ENCODE results near the gene KANK4. TPM values are rescaled to one million over a fixed set of nuclear protein-coding genes. Genes with fewer than 3 reads are reported as not detected.

Gene KANK4
- total and polyA plus RNA-seq, 2 experiments from 2014 or later: 0.65 to 4.0 TPM

GRCh38 chr1:62285984-62286785 lies 33.0 kb downstream of the KANK4 start:
- no peaks in the 10 kb centered on the region for H3K9me3 ChIP-seq (ENCODE audit: low read depth)
- TF ChIP-seq, protein P1, sequence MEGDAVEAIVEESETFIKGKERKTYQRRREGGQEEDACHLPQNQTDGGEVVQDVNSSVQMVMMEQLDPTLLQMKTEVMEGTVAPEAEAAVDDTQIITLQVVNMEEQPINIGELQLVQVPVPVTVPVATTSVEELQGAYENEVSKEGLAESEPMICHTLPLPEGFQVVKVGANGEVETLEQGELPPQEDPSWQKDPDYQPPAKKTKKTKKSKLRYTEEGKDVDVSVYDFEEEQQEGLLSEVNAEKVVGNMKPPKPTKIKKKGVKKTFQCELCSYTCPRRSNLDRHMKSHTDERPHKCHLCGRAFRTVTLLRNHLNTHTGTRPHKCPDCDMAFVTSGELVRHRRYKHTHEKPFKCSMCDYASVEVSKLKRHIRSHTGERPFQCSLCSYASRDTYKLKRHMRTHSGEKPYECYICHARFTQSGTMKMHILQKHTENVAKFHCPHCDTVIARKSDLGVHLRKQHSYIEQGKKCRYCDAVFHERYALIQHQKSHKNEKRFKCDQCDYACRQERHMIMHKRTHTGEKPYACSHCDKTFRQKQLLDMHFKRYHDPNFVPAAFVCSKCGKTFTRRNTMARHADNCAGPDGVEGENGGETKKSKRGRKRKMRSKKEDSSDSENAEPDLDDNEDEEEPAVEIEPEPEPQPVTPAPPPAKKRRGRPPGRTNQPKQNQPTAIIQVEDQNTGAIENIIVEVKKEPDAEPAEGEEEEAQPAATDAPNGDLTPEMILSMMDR (IDR thresholded peaks at IDR 0.05; ENCODE audit: low read depth, low read length): no peak
- peaks cover 28% of the 10 kb centered on the region for H3K4me1 ChIP-seq (ENCODE audit: low read depth)
- no peak overlapping the region for H3K27ac ChIP-seq
- H3K4me3 ChIP-seq: no peak overlapping the region
- no peak for DNase-seq (ENCODE audit: low read depth in 1 of 2, low spot score in 1 of 2)
- peaks cover 22% of the 10 kb centered on the region for H3K27me3 ChIP-seq
- no peaks in the 10 kb centered on the region for H3K36me3 ChIP-seq

DNA sequence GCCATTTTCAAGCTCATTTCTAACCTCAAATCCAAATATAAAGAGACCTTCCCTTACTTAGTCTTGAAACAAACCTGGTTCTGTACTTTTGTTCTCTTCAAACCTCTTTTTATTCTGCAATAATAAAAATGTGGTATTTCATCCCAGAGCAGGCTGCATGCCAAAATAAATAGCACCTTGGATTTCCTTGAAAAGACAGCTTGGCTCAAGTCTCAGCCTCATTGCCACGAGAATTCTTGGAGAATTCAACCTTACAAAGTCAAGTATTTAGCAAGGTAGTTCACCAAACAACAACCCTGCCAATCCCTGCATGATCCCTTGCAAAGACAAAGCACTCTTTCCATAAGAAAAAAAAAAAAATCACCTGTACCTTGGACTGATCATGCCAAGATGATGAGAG lies 33.8 kb downstream of the KANK4 start:
- H3K27ac ChIP-seq: no peak overlapping the region
- peaks cover 22% of the 10 kb centered on the region for H3K27me3 ChIP-seq
- no peaks in the 10 kb centered on the region for H3K9me3 ChIP-seq (ENCODE audit: low read depth)
- H3K4me1 ChIP-seq (ENCODE audit: low read depth): peaks cover 28% of the 10 kb centered on the region
- H3K36me3 ChIP-seq: no peaks in the 10 kb centered on the region
- TF ChIP-seq, protein P1 (IDR thresholded peaks at IDR 0.05; ENCODE audit: low read depth, low read length): no peak
- no peak overlapping the region for H3K4me3 ChIP-seq
- no peak for DNase-seq (ENCODE audit: low read depth in 1 of 2, low spot score in 1 of 2)

DNA sequence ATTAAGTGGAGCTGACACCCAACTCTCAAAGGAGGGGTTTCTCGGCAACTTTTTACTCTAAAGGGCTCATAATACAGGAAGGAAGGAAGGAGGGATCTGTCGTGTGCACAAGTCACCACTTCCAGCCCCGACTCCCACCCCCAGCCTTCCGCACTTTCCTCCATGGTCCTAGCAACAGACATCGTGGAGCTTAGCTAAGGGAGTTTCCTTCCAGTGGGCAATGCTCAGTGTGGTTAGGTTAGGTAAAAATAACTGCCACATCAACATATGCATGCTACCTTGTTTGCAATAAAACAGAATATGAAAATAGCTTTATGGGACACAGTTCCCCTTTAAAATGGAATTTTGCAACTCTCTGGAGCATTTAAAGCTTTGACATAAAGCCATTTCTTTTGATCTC lies 35.2 kb downstream of the KANK4 start:
- no peaks in the 10 kb centered on the region for H3K9me3 ChIP-seq (ENCODE audit: low read depth)
- DNase-seq (ENCODE audit: low read depth in 1 of 2, low spot score in 1 of 2): no peak
- peaks cover 22% of the 10 kb centered on the region for H3K27me3 ChIP-seq
- H3K4me1 ChIP-seq (ENCODE audit: low read depth): peaks cover 38% of the 10 kb centered on the region
- H3K27ac ChIP-seq: no peak overlapping the region
- no peak overlapping the region for H3K4me3 ChIP-seq
- H3K36me3 ChIP-seq: no peaks in the 10 kb centered on the region
- TF ChIP-seq, protein P1 (IDR thresholded peaks at IDR 0.05; ENCODE audit: low read depth, low read length): no peak

- Histone ChIP-seq H3K4me3 (no peak overlapping the region), H3K9me3 (ENCODE audit: low read depth) (no peaks in the 10 kb centered on the region), H3K27me3 (peaks cover 22% of the 10 kb centered on the region), H3K4me1 (ENCODE audit: low read depth) (peaks cover 35% of the 10 kb centered on the region), H3K36me3 (no peaks in the 10 kb centered on the region), H3K27ac (no peak overlapping the region)
- TF ChIP-seq, protein P1 (IDR thresholded peaks at IDR 0.05; ENCODE audit: low read depth, low read length): no peak
- no peak for DNase-seq (ENCODE audit: low read depth in 1 of 2, low spot score in 1 of 2)
Measured at GRCh38 chr1:62282909-62283755, 36.1 kb downstream of the KANK4 start.

DNA sequence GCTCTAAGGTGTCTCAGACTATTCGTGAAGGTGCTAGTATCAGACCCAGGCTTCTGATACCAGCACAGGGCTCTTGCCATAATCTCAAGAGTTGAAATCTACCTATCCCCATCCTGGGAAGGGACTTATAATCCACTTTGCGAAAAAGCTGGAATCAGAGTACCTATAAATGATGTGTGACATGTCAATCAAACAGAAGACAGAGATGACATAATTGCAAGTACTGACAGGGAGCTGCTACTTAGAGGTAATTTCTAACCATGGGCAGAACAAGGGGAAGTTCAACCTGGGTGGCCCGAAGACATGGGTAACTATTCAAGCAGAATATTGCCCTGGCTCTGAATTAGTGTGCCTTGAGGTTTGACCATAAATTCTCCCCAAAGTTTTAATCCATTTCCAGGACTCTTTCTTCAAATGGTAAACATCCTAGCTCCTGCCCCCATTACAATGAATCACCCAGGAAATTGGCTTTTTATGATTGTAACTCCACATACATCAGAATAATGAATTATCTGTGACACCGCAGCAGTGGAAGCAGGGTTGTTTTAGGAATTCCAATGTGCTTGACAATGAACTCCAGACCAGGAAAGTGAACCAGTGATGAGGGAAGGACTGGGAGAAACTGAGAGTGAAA lies 37.2 kb downstream of the KANK4 start:
- Histone ChIP-seq H3K27me3 (peaks cover 22% of the 10 kb centered on the region), H3K27ac (no peak overlapping the region), H3K4me1 (ENCODE audit: low read depth) (peaks cover 30% of the 10 kb centered on the region), H3K4me3 (no peak overlapping the region), H3K9me3 (ENCODE audit: low read depth) (no peaks in the 10 kb centered on the region), H3K36me3 (no peaks in the 10 kb centered on the region)
- TF ChIP-seq, protein P1 (IDR thresholded peaks at IDR 0.05; ENCODE audit: low read depth, low read length): no peak
- DNase-seq (ENCODE audit: low read depth in 1 of 2, low spot score in 1 of 2): no peak

All from cardiac muscle cell (in vitro differentiated cells and primary cell).